HEK293T (cell line): ENCODE data around the gene AIMP1.

Source experiments
- CTCF ChIA-PET: fragments of 350-600 bp; formaldehyde crosslinking; extraction: SDS; loops from one replicate; lab custom pipeline; 2021; ENCODE audit warnings: antibody characterized with exemption, inconsistent platforms; lab: Yijun Ruan, JAX
- POLR2A ChIA-PET: fragments of 350-600 bp; formaldehyde crosslinking; extraction: SDS; loops from one replicate; lab custom pipeline; 2020; ENCODE audit warnings: antibody characterized with exemption, inconsistent platforms; lab: Yijun Ruan, JAX
- DNase-seq: peaks from one replicate; pipeline ENCODE4 v3.0.0; 2012; ENCODE audit warnings: mixed read lengths; ENCODE audit errors: extremely low spot score
- ARNT ChIP-seq: fragments of 450-650 bp; IDR thresholded peaks from 2 replicates; pipeline ENCODE4 v1.6.1; 2017; ENCODE audit warnings: mild to moderate bottlenecking
- BHLHE40 ChIP-seq: fragments of 450-650 bp; IDR thresholded peaks from 2 replicates; pipeline ENCODE4 v1.6.1; 2016; ENCODE audit warnings: mild to moderate bottlenecking, moderate library complexity, borderline replicate concordance
- CTBP1 ChIP-seq: fragments of 450-650 bp; IDR thresholded peaks from 2 replicates; pipeline ENCODE4 v1.6.1; 2016; ENCODE audit warnings: borderline replicate concordance
- ELF4 ChIP-seq: fragments of 450-650 bp; IDR thresholded peaks from 2 replicates; pipeline ENCODE4 v1.6.1; 2017; ENCODE audit warnings: antibody characterized with exemption
- FOXA1 ChIP-seq: fragments of 450-650 bp; IDR thresholded peaks from 2 replicates; pipeline ENCODE4 v1.6.1; 2016; ENCODE audit warnings: mild to moderate bottlenecking
- FOXK2 ChIP-seq: fragments of 450-650 bp; IDR thresholded peaks from 2 replicates; pipeline ENCODE4 v1.6.1; 2016; ENCODE audit warnings: mild to moderate bottlenecking
- FOXM1 ChIP-seq: fragments of 450-650 bp; IDR thresholded peaks from 2 replicates; pipeline ENCODE4 v1.6.1; 2017; ENCODE audit warnings: mild to moderate bottlenecking, borderline replicate concordance
- HDGF ChIP-seq: fragments of 450-650 bp; IDR thresholded peaks from 2 replicates; pipeline ENCODE4 v1.6.1; 2017; ENCODE audit warnings: antibody characterized with exemption, borderline replicate concordance
- L3MBTL2 ChIP-seq: fragments of 450-650 bp; conservative IDR thresholded peaks from 2 replicates; pipeline ENCODE4 v1.6.1; 2016; ENCODE audit warnings: mild to moderate bottlenecking
- LEF1 ChIP-seq: fragments of 450-650 bp; IDR thresholded peaks from 2 replicates; pipeline ENCODE4 v1.6.1; 2017; ENCODE audit warnings: mild to moderate bottlenecking, borderline replicate concordance
- NFRKB ChIP-seq: fragments of 450-650 bp; IDR thresholded peaks from 2 replicates; pipeline ENCODE4 v1.6.1; 2016; ENCODE audit warnings: mild to moderate bottlenecking, moderate library complexity
- SP1 ChIP-seq: fragments of 450-650 bp; IDR thresholded peaks from 2 replicates; pipeline ENCODE4 v1.6.1; 2017
- SUZ12 ChIP-seq: fragments of 450-650 bp; IDR thresholded peaks from 2 replicates; pipeline ENCODE4 v1.6.1; 2016; ENCODE audit warnings: mild to moderate bottlenecking
- TARDBP ChIP-seq: fragments of 450-650 bp; IDR thresholded peaks from 2 replicates; pipeline ENCODE4 v1.6.1; 2016
- ZNF384 ChIP-seq: fragments of 450-650 bp; IDR thresholded peaks from 2 replicates; pipeline ENCODE4 v1.6.1; 2016
- TF ChIP-seq, protein P1 (sequence below): fragments of 450-650 bp; IDR thresholded peaks from 2 replicates; pipeline ENCODE4 v1.6.1; 2016

Gene AIMP1

GRCh38 chr4:106312377-106312776 lies 4.0 kb upstream of the AIMP1 start:
- POLR2A ChIA-PET = no interaction called here
- CTCF ChIA-PET = no interaction called here
- no peak for DNase-seq
- TF ChIP-seq ELF4 (no peak), BHLHE40 (no peak), SP1 (no peak), NFRKB (no peak), ARNT (no peak), LEF1 (no peak), SUZ12 (no peak), FOXM1 (no peak), FOXA1 (no peak), HDGF (no peak), TARDBP (no peak), CTBP1 (no peak), L3MBTL2 (no peak), ZNF384 (no peak), FOXK2 (no peak)
- TF ChIP-seq, protein P1, sequence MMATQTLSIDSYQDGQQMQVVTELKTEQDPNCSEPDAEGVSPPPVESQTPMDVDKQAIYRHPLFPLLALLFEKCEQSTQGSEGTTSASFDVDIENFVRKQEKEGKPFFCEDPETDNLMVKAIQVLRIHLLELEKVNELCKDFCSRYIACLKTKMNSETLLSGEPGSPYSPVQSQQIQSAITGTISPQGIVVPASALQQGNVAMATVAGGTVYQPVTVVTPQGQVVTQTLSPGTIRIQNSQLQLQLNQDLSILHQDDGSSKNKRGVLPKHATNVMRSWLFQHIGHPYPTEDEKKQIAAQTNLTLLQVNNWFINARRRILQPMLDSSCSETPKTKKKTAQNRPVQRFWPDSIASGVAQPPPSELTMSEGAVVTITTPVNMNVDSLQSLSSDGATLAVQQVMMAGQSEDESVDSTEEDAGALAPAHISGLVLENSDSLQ = no peak

DNA sequence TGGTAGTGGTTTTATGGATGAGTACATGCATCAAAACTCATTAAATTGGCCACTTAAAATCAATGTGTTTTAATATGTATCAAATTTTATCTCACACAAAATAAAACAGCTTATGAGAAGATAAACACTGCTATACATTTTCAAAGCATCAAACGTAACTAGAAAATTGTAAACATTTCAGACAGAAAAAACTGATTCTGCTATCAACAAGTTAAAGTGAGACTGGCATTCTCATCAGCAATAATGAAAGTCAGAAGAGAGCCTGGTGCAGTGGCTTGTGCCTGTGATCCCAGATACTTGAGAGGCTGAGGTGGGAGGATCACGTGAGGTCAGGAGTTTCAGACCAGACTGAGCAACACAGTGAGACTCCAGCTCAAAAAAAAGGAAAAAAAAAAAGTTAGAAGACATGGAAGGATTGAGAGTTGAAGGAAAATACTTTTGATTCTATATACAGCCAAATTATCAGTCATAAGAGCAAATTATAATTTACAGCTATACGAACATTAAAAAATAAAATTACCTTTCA lies 3.3 kb upstream of the AIMP1 start:
- ChIA-PET POLR2A (no interaction called here), CTCF (interaction anchor here (0.7 kb wide), 1 partner anchor 22 kb away, joined by 10 read pairs; no protein-coding TSS in a partner anchor)
- DNase-seq = no peak
- TF ChIP-seq CTBP1 = no peak

GRCh38 chr4:106314960-106315359 lies 1.4 kb upstream of the AIMP1 start:
- CTCF ChIA-PET = interaction anchor here (1.1 kb wide), 1 partner anchor 13 kb away, joined by 5 read pairs; no protein-coding TSS in a partner anchor
- POLR2A ChIA-PET = interaction anchor here (1.0 to 1.4 kb wide), 3 partner anchors 12 to 46 kb away, joined by 3 to 4 read pairs (median 3); no protein-coding TSS in a partner anchor
- DNase-seq = no peak
- TF ChIP-seq SP1 (no peak), FOXM1 (no peak), ARNT (no peak), ZNF384 (no peak), HDGF (no peak), BHLHE40 (no peak), FOXK2 (no peak), LEF1 (no peak), SUZ12 (no peak), ELF4 (no peak)
- TF ChIP-seq, protein P1 = no peak

DNA sequence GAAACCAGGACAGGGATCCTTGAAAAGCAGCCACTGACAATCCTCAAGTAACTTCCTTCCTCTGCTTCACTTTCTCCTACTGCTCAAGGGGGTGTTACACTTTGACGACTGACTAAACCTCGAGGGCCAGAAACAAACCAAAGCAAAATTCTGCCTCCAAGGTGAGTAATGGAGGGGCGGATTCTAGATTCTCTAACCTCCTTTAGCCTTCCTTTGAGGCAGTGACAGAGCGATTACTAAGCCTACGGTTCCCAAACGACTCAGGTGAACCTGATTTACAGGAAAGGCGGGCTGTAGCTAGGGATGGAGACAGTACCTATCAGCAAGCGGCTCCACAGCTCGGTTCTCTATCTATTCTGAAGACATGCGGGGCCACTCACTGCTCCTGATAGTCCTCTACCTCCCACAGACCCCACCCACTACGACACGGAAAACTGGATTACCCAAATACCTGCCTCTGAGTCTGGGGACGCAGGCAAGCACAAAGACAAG lies 828 bp upstream of the AIMP1 start:
- ChIA-PET POLR2A (interaction anchor here (0.6 to 1.4 kb wide), 7 partner anchors 9 to 49 kb away, joined by 3 to 5 read pairs (median 4); no protein-coding TSS in a partner anchor), CTCF (interaction anchor here (0.7 to 1.1 kb wide), 2 partner anchors 13 to 187 kb away, joined by 3 to 5 read pairs; no protein-coding TSS in a partner anchor)
- DNase-seq = no peak
- TF ChIP-seq HDGF (no peak), ELF4 (no peak), FOXK2 (no peak), SUZ12 (no peak), FOXA1 (no peak), LEF1 (no peak), L3MBTL2 (no peak), NFRKB (no peak), CTBP1 (no peak), ARNT (no peak), SP1 (no peak), FOXM1 (no peak), ZNF384 (no peak), TARDBP (no peak), BHLHE40 (no peak)
- TF ChIP-seq, protein P1 = no peak

DNA sequence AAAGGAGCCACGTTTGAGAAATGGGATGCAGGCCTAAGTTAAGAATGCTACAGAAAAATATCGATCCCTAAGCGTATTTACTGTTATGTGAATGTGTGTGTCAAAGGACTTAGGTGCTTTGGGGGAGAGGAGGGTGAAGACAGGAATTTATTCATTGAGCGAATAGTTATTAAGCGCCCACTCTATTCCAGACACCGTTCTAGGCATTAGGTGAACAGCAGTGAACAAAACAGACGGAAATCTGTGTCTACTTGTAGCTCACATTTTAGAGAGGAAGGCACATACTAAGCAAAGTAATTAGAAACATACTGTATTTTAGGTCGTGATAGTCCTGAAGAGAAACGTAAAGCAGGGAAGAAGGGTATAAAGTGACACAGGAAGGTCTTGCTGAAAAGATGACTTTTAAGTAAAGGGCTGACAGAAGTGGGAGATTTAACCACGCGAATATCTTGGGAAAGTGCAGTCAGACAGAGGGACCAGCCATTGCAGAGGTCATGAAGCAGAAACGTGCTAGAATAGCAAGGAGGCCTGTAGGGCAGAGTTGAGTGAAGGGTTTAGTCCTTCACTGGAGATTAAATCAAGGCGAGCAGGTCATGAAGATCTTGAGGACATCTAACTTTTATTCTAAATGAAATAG lies 541 bp downstream of the AIMP1 start:
- no peak; the same call in 1 of the 2 replicates for TF ChIP-seq L3MBTL2
- TF ChIP-seq CTBP1 = no peak
- CTCF ChIA-PET = no interaction called here
- no peak for DNase-seq
- POLR2A ChIA-PET = no interaction called here

DNA sequence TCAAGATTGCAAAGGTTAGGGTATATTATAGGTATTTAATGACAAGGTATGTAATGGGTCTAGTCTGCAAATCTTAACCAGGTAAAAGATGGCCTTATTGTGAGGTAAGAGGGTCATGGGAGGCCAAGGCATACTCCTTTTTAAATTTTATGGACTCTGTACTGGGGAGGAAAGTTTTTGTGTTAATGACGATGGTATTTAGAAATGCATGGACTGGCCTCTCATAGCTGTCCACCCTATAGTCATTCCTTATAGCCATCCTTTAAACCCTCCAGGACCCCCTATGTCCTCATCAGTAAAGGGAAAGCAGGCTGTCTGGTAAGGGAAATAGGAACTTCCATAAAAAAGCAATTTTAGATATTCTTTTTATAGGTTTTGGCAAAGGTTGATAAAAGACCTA lies 1.5 kb downstream of the AIMP1 start:
- TF ChIP-seq TARDBP (no peak), L3MBTL2 (no peak), ELF4 (no peak), SP1 (no peak), SUZ12 (no peak), LEF1 (no peak)
- TF ChIP-seq, protein P1 = no peak
- ChIA-PET POLR2A (no interaction called here), CTCF (no interaction called here)
- DNase-seq = no peak
